HG02623 (cell line): ENCODE results near the gene ZNF304.
"Not testable (repeated sequence)": the region's sequence is repeated elsewhere in the genome, so short reads cannot be mapped to it uniquely, and the experiment has no call there.

ENCODE experiments used
- ATAC-seq: cut with Tn5 transposase; IDR thresholded peaks from one replicate; pipeline ENCODE4 v1.9.1; 2021; ENCODE audit warnings: moderate library complexity; ENCODE audit not compliant: unreplicated experiment

ZNF304 gene

GRCh38 chr19:57359300-57359699, 8.2 kb downstream of the ZNF304 start:
- ATAC-seq = no peak

DNA sequence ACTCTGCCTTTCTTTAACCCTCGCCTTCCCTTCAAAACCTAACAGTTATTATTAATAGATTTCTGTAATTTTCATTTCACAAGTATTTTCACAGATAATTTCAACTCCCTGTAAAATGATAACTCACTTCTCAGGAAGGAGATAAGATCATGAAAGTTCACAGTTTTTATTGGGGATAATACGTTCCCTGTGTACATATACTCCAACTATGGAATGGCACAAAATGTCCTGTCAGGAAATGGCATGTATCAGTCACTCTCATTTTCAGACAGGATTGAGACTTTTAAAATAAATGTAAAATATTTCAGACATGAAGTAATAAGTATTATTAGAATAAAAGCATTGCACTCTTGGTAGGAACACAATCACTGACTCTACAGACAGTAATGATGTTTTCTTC, 11.3 kb downstream of the ZNF304 start:
- ATAC-seq = no peak

- ATAC-seq = peak; percentile 94
Measured at GRCh38 chr19:57362997-57363687, 12.1 kb downstream of the ZNF304 start, which contains the start of the genes TRAPPC2B and ZNF547. TSS of gene TRAPPC2B (plus strand) at chr19:57363551. CDS start at chr19:57364834, 1,283 bp downstream. TSS of gene ZNF547 (plus strand) at chr19:57363551. CDS start at chr19:57368556, 5,005 bp downstream.

- ATAC-seq = no peak
Measured at GRCh38 chr19:57363688-57364181, 12.7 kb downstream of the ZNF304 start.

- ATAC-seq = no peak
Measured at GRCh38 chr19:57366776-57367175, 15.7 kb downstream of the ZNF304 start.

GRCh38 chr19:57374179-57374578, 23.1 kb downstream of the ZNF304 start:
- ATAC-seq = no peak

DNA sequence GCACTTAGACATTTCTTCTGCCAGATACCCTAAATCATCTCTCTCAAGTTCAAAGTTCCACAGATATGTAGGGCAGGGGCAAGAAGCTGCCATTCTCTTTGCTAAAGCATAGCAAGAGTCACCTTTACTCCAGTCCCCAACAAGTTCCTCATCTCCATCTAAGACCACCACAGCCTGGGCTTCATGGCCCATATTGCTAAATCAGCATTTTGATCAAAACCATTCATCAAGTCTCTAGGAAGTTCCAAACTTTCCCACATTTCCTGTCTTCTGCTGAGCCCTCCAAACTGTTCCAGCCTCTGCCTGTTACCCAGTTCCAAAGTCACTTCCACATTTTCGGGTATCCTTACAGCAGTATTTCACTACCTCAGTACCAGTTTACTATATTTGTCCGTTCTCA, 23.6 kb downstream of the ZNF304 start:
- ATAC-seq = not testable (repeated sequence)

- no peak for ATAC-seq
Measured at GRCh38 chr19:57376151-57376550, 25.1 kb downstream of the ZNF304 start.

GRCh38 chr19:57377498-57378146, 26.6 kb downstream of the ZNF304 start:
- ATAC-seq = no peak

GRCh38 chr19:57380923-57381322, 29.9 kb downstream of the ZNF304 start:
- ATAC-seq = no peak

DNA sequence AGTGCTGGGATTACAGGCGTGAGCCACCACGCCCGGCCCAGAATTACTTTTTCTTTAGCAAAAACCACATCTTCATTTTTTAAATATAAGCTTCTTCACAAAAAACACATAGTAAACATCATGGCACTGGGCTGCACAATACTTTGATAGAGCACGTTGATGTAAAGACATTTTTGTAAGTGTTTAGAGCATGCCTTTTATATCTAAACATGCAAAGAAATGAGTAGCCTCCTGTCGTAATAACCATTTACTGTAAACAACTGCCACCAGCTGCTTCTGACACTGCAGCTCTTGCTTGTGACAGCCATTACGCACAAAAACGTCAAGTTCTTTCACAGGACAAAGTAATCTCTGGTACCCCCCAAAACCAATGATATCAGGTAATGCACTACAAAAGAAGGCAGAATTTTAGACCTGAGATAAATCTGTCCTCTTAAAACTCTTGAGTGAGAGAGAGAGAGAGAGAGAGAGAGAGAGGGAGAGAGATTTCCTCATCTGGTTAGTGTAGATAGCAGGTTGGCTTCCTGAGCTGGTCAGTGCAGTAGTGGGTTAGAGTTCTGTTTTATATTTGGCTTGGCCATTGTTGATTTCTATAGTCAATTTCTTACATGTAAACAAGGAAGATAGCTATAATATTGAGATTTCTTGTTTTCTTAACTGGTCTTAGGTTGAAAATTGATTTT, 31.9 kb downstream of the ZNF304 start:
- ATAC-seq = no peak

DNA sequence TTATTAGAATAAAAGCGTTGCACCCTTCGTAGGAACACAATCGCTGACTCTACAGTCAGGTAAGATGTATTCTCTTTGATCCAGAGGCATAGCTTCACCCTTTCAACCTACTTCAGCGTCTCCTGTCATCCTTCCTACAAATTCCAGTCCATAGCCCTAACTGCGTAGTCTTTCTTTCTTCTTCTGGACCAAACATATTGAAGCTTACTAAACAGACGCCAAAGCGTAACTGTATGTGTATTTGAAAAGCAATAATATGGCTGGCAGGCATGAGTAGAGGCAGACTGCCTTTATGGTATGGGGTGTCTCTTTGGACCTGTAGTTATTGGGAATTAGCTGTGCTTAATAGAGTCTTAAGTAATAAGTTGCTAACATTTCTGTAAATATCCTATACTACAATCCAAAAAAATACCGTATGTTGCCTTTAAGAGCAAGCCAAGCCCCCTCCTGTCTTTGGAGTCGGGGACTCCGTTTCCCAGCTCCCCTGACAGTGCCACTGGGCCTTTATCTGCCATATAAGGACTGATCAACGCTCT, 38.2 kb downstream of the ZNF304 start:
- no peak for ATAC-seq

- peak; percentile 89 for ATAC-seq
Measured at GRCh38 chr19:57389730-57390598, 38.9 kb downstream of the ZNF304 start, which contains the start of gene ZNF548. TSS of gene ZNF548 (plus strand) at chr19:57389854. CDS start at chr19:57390100, 246 bp downstream.

- ATAC-seq = no peak
Measured at GRCh38 chr19:57395710-57396109, 44.6 kb downstream of the ZNF304 start.

- no peak for ATAC-seq
Measured at GRCh38 chr19:57398868-57399267, 47.8 kb downstream of the ZNF304 start.

GRCh38 chr19:57403737-57404563, 52.9 kb downstream of the ZNF304 start:
- ATAC-seq = no peak

DNA sequence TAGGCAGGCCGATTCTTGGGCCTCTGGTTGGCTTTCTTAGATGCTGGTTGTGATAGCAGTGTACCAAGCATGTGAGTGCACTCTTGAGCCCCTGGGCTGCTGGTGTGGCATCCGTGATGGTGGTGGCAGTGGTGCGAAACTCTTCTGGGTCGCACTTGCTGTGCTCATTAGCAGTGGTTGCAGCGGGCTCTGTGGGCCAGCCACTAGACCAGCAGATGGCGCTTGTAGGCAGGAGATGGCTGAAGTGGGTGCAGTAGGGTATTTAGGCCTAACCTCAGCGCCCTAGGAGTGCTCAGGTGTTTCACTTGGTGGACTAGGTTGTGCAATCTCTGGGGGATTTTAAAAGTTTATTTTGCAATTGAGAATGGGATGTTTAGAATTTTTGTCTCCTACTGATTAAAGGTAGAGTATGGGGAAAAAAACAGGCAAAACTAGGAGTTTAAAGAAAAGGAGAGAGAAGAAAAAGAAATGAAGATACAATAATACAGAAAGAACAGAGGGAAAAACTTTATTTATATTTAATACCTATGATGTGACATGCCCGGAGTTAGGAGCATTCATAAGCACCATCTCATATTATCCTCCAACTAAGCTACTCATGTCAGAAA, 55.5 kb downstream of the ZNF304 start:
- ATAC-seq = no peak
